ENCODE measurements around the gene DRGX. TPM values are rescaled to one million over a fixed set of nuclear protein-coding genes. Genes with fewer than 3 reads are reported as not detected.

The DRGX gene
- total RNA-seq, 4 donors from 2014 or later: not detected

GRCh38 chr10:49320191-49320590 is 75.7 kb downstream of the DRGX start:
- no peak for DNase-seq (ENCODE audit: extremely low spot score)
- no peak for TF ChIP-seq EP300 (IDR thresholded peaks at IDR 0.05)
- TF ChIP-seq POLR2AphosphoS5 (IDR thresholded peaks at IDR 0.05): no peak
- no peak for TF ChIP-seq POLR2A (IDR thresholded peaks at IDR 0.05; ENCODE audit: low read depth)
- TF ChIP-seq, protein P1, sequence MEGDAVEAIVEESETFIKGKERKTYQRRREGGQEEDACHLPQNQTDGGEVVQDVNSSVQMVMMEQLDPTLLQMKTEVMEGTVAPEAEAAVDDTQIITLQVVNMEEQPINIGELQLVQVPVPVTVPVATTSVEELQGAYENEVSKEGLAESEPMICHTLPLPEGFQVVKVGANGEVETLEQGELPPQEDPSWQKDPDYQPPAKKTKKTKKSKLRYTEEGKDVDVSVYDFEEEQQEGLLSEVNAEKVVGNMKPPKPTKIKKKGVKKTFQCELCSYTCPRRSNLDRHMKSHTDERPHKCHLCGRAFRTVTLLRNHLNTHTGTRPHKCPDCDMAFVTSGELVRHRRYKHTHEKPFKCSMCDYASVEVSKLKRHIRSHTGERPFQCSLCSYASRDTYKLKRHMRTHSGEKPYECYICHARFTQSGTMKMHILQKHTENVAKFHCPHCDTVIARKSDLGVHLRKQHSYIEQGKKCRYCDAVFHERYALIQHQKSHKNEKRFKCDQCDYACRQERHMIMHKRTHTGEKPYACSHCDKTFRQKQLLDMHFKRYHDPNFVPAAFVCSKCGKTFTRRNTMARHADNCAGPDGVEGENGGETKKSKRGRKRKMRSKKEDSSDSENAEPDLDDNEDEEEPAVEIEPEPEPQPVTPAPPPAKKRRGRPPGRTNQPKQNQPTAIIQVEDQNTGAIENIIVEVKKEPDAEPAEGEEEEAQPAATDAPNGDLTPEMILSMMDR (IDR thresholded peaks at IDR 0.05): no peak
- WGBS: 95% methylated on average over 2 of the region's 2 CpGs
- Histone ChIP-seq H3K27me3 (no peaks in the 10 kb centered on the region), H3K9me3 (no peaks in the 10 kb centered on the region), H3K4me3 (no peak overlapping the region), H3K36me3 (peaks cover 0 to 38% (median 0%) of the 10 kb centered on the region in 4 donors), H3K27ac (replicated peaks in 1 of 4) (no peak overlapping the region), H3K4me1 (peaks cover 0 to 5% (median 0%) of the 10 kb centered on the region in 4 donors)
- intact Hi-C loops (cut with DNase I): no loop called here

- no peak for TF ChIP-seq EP300 (IDR thresholded peaks at IDR 0.05)
- TF ChIP-seq POLR2AphosphoS5 (IDR thresholded peaks at IDR 0.05): no peak
- TF ChIP-seq, protein P1 (IDR thresholded peaks at IDR 0.05): no peak
- no peak for TF ChIP-seq POLR2A (IDR thresholded peaks at IDR 0.05; ENCODE audit: low read depth)
- intact Hi-C loops (cut with DNase I): no loop called here
- 91% methylated on average over 1 of the region's 1 CpG for WGBS
- Histone ChIP-seq H3K4me3 (no peak overlapping the region), H3K27ac (replicated peaks in 1 of 4) (no peak overlapping the region), H3K36me3 (peaks cover 0 to 29% (median 0%) of the 10 kb centered on the region in 4 donors), H3K9me3 (no peaks in the 10 kb centered on the region), H3K4me1 (peaks cover 0 to 5% (median 0%) of the 10 kb centered on the region in 4 donors), H3K27me3 (no peaks in the 10 kb centered on the region)
- no peak for DNase-seq (ENCODE audit: extremely low spot score)
These were observed 76.7 kb downstream of the DRGX start for GRCh38 chr10:49319206-49319605.

DNA sequence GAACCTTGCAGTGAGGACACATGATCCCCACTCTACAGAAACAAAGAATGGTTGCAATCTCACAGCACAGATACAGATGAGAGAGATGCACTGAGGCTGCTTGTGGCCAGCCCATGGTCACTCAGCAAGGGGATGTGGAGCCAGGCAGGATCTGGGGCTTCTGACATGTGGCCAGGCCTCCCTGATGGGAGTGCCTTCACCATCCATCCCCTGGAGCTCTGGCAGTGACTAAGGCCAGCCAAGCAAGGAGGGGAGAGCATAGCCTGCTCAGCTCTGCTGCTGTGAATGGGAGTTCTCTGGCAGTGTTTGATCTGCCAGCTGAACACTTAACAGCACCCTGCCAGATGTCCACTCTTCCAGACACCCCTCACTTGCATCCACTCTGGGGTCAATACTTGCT is 77.1 kb downstream of the DRGX start:
- TF ChIP-seq POLR2AphosphoS5 (IDR thresholded peaks at IDR 0.05) (no peak), EP300 (IDR thresholded peaks at IDR 0.05) (no peak), POLR2A (IDR thresholded peaks at IDR 0.05; ENCODE audit: low read depth) (no peak)
- TF ChIP-seq, protein P1 (IDR thresholded peaks at IDR 0.05): no peak
- Histone ChIP-seq H3K36me3 (peaks cover 0 to 25% (median 0%) of the 10 kb centered on the region in 4 donors), H3K27ac (replicated peaks in 1 of 4) (no peak overlapping the region), H3K4me3 (no peak overlapping the region), H3K27me3 (no peaks in the 10 kb centered on the region), H3K4me1 (peaks cover 0 to 7% (median 0%) of the 10 kb centered on the region in 4 donors), H3K9me3 (no peaks in the 10 kb centered on the region)
- DNase-seq (ENCODE audit: extremely low spot score): no peak
- intact Hi-C loops (cut with DNase I): no loop called here

GRCh38 chr10:49318028-49318427 is 77.9 kb downstream of the DRGX start:
- H3K27ac ChIP-seq (replicated peaks in 1 of 4): no peak overlapping the region
- peaks cover 0 to 23% (median 0%) of the 10 kb centered on the region in 4 donors for H3K36me3 ChIP-seq
- H3K27me3 ChIP-seq: no peaks in the 10 kb centered on the region
- TF ChIP-seq, protein P1 (IDR thresholded peaks at IDR 0.05): no peak
- no peak for TF ChIP-seq EP300 (IDR thresholded peaks at IDR 0.05)
- TF ChIP-seq POLR2AphosphoS5 (IDR thresholded peaks at IDR 0.05): no peak
- no peak for TF ChIP-seq POLR2A (IDR thresholded peaks at IDR 0.05; ENCODE audit: low read depth)
- H3K4me3 ChIP-seq: no peak overlapping the region
- WGBS: 89% methylated on average over 6 of the region's 6 CpGs
- H3K9me3 ChIP-seq: no peaks in the 10 kb centered on the region
- intact Hi-C loops (cut with DNase I): no loop called here
- no peak for DNase-seq (ENCODE audit: extremely low spot score)
- peaks cover 0 to 9% (median 0%) of the 10 kb centered on the region in 4 donors for H3K4me1 ChIP-seq

DNA sequence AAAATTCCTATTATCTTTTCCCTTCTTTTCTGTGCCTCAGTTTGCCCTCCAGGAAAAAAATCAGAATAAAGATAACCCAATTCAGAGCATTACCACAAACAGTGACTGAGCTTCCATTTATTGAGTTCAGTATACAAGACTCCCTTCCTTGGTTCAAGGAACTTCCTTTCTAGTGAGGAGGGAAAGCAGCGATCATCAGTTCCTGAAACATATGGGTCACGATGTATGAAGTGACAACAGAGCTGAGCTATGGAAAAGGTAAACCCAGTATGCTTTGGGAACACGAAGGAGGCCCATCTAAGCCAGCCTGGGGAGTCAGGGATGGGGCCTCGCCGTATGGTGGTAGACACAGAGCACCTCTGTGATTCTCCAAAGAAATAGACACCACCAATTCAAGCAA is 81.1 kb downstream of the DRGX start:
- TF ChIP-seq POLR2A (IDR thresholded peaks at IDR 0.05; ENCODE audit: low read depth): no peak
- no peak for TF ChIP-seq EP300 (IDR thresholded peaks at IDR 0.05)
- TF ChIP-seq, protein P1 (IDR thresholded peaks at IDR 0.05): no peak
- TF ChIP-seq POLR2AphosphoS5 (IDR thresholded peaks at IDR 0.05): no peak
- H3K4me1 ChIP-seq: peaks cover 0 to 14% (median 0%) of the 10 kb centered on the region in 4 donors
- no peak for DNase-seq (ENCODE audit: extremely low spot score)
- no peak overlapping the region for H3K27ac ChIP-seq (replicated peaks in 1 of 4)
- H3K36me3 ChIP-seq: peaks cover 0 to 23% (median 0%) of the 10 kb centered on the region in 4 donors
- no peaks in the 10 kb centered on the region for H3K27me3 ChIP-seq
- intact Hi-C loops (cut with DNase I): no loop called here
- no peak overlapping the region for H3K4me3 ChIP-seq
- no peaks in the 10 kb centered on the region for H3K9me3 ChIP-seq
- WGBS: 88% methylated on average over 5 of the region's 5 CpGs

Measured in esophagus muscularis mucosa (tissue), 4 donors.